ENCODE results near the gene CIB4.

CIB4 gene

DNA sequence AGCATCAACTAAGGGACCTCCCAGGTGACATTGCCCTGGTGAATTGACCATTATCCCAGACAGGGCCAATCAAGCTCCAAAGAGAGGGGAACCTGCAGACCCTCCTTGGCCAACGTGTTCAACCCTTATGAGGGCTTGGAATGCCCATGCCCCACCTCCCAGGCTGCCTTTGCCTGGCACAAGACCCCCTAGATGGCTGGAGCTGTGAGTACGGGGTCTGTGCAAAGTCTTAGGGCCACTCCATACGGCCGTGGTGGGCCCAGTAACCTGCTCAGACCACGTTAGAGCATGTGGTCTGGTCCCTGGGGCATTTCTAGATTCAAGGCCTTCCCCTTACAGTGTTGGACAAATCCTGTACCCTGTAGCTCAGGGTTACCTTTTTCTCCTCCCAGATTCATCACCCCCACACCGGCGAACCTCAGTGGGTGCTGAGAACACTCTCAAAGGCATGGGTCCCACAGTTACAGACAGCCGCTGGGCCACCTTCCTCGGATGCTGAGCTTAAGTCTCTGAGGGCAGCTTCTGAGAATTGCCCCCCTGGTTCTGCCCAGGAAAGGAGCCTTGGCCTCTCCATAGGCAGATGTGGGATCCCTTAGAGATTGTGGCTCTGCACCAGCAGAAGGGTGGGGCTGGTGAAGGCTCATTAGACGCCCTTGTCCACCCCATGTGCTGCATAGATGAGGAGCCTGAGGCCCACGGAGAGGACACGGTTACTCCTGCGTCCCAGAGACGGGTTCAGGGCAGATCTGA, 33.0 kb upstream of the CIB4 start:
- no peak for TF ChIP-seq CTCF (conservative IDR thresholded peaks at IDR 0.05; ENCODE audit: low read depth)
- no peak for DNase-seq (ENCODE audit: low spot score)
- H3K27ac ChIP-seq: no peak overlapping the region
- ChIA-PET CTCF (interaction anchor here (0.6 kb wide), 1 partner anchor 32 kb away, joined by 4 read pairs; no protein-coding TSS in a partner anchor), POLR2A (ENCODE audit: low non-redundant PET) (no interaction called here)

- H3K27ac ChIP-seq: no peak overlapping the region
- no peak for DNase-seq (ENCODE audit: low spot score)
- TF ChIP-seq CTCF (conservative IDR thresholded peaks at IDR 0.05; ENCODE audit: low read depth): no peak
- ChIA-PET POLR2A (ENCODE audit: low non-redundant PET) (no interaction called here), CTCF (no interaction called here)
These were observed 31.7 kb upstream of the CIB4 start for GRCh38 chr2:26672818-26673393.

- POLR2A ChIA-PET (ENCODE audit: low non-redundant PET): no interaction called here
- no peak for TF ChIP-seq CTCF (conservative IDR thresholded peaks at IDR 0.05; ENCODE audit: low read depth)
- DNase-seq (ENCODE audit: low spot score): no peak
- CTCF ChIA-PET: no interaction called here
- no peak overlapping the region for H3K27ac ChIP-seq
These were observed 31.1 kb upstream of the CIB4 start for GRCh38 chr2:26672112-26672817.

- CTCF ChIA-PET: interaction anchor here (0.5 to 0.6 kb wide), 2 partner anchors 14 to 153 kb away, joined by 3 read pairs; no protein-coding TSS in a partner anchor
- POLR2A ChIA-PET (ENCODE audit: low non-redundant PET): no interaction called here
- no peak overlapping the region for H3K27ac ChIP-seq
- no peak for TF ChIP-seq CTCF (conservative IDR thresholded peaks at IDR 0.05; ENCODE audit: low read depth)
- DNase-seq (ENCODE audit: low spot score): no peak
These were observed 30.5 kb upstream of the CIB4 start for GRCh38 chr2:26671691-26672090.

- TF ChIP-seq CTCF (conservative IDR thresholded peaks at IDR 0.05; ENCODE audit: low read depth): no peak
- no peak for DNase-seq (ENCODE audit: low spot score)
- H3K27ac ChIP-seq: no peak overlapping the region
- POLR2A ChIA-PET (ENCODE audit: low non-redundant PET): interaction anchor here (0.6 kb wide), 1 partner anchor 1306 kb away, joined by 4 read pairs; no protein-coding TSS in a partner anchor
- CTCF ChIA-PET: interaction anchor here (0.6 kb wide), 1 partner anchor 13 kb away, joined by 3 read pairs; no protein-coding TSS in a partner anchor
These were observed 29.8 kb upstream of the CIB4 start for GRCh38 chr2:26670931-26671460.

- no peak for DNase-seq (ENCODE audit: low spot score)
- CTCF ChIA-PET: no interaction called here
- POLR2A ChIA-PET (ENCODE audit: low non-redundant PET): interaction anchor here (0.6 kb wide), 1 partner anchor 1305 kb away, joined by 4 read pairs; no protein-coding TSS in a partner anchor
- no peak for TF ChIP-seq CTCF (conservative IDR thresholded peaks at IDR 0.05; ENCODE audit: low read depth)
- H3K27ac ChIP-seq: no peak overlapping the region
These were observed 29.0 kb upstream of the CIB4 start for GRCh38 chr2:26670171-26670570.
